Neural progenitor cell (in vitro differentiated cells): ENCODE measurements around the gene TPT1. TPM values are rescaled to one million over a fixed set of nuclear protein-coding genes. Genes with fewer than 3 reads are reported as not detected.

Experiments used
- DNase-seq: peaks from one replicate; pipeline ENCODE4 v3.0.0-alpha.2; 2016; ENCODE audit warnings: low spot score
- H2AFZ ChIP-seq: fragments of 200-600 bp; sonication (generic); replicated peaks from 2 replicates; pipeline ENCODE4 v1.6.1; 2016; ENCODE audit warnings: antibody characterized with exemption
- H3F3A ChIP-seq: fragments of 200-600 bp; sonication (generic); 2 replicates; pipeline ENCODE4 v1.6.1; 2016; ENCODE audit warnings: antibody characterized with exemption, low read depth
- H3K27ac ChIP-seq: fragments of 200-600 bp; sonication (generic); 2 replicates; pipeline ENCODE4 v1.5.1; 2016; ENCODE audit warnings: mild to moderate bottlenecking
- H3K27me3 ChIP-seq: fragments of 200-600 bp; sonication (generic); 2 replicates; pipeline ENCODE4 v1.6.1; 2016; ENCODE audit warnings: mild to moderate bottlenecking, moderate library complexity
- H3K36me3 ChIP-seq: fragments of 200-600 bp; sonication (generic); 2 replicates; pipeline ENCODE4 v1.5.1; 2016
- H3K4me1 ChIP-seq: fragments of 200-600 bp; sonication (generic); 2 replicates; pipeline ENCODE4 v1.6.1; 2016; ENCODE audit warnings: mixed run types
- H3K4me2 ChIP-seq: fragments of 200-600 bp; sonication (generic); 2 replicates; pipeline ENCODE4 v1.6.1; 2016
- H3K4me3 ChIP-seq: fragments of 200-600 bp; sonication (generic); 2 replicates; pipeline ENCODE4 v1.5.1; 2016
- H3K79me2 ChIP-seq: fragments of 200-600 bp; sonication (generic); 2 replicates; pipeline ENCODE4 v1.6.1; 2016; ENCODE audit warnings: low read depth
- H3K9ac ChIP-seq: fragments of 200-600 bp; sonication (generic); 2 replicates; pipeline ENCODE4 v1.6.1; 2016
- H3K9me3 ChIP-seq: fragments of 200-600 bp; sonication (generic); 2 replicates; pipeline ENCODE4 v1.5.1; 2016; ENCODE audit warnings: low read depth
- H4K20me1 ChIP-seq: fragments of 200-600 bp; sonication (generic); 2 replicates; pipeline ENCODE4 v1.6.1; 2016; ENCODE audit warnings: low read depth
- H3K27ac Mint-ChIP-seq: 3 replicates; pipeline ENCODE4 v1.8.0; 2021; ENCODE audit warnings: mixed read lengths
- H3K27me3 Mint-ChIP-seq: 2 replicates; pipeline ENCODE4 v1.8.0; 2022; ENCODE audit warnings: low read depth, mild to moderate bottlenecking, inconsistent platforms, moderate library complexity, mixed read lengths; ENCODE audit not compliant: insufficient read depth
- H3K36me3 Mint-ChIP-seq: 3 replicates; pipeline ENCODE4 v1.8.0; 2021; ENCODE audit warnings: mixed read lengths
- H3K4me1 Mint-ChIP-seq: 3 replicates; pipeline ENCODE4 v1.8.0; 2021; ENCODE audit warnings: mixed read lengths
- H3K4me3 Mint-ChIP-seq: 3 replicates; pipeline ENCODE4 v1.8.0; 2021; ENCODE audit warnings: mild to moderate bottlenecking, moderate library complexity, mixed read lengths
- H3K9me3 Mint-ChIP-seq: 3 replicates; pipeline ENCODE4 v1.8.0; 2020; ENCODE audit warnings: mixed read lengths
- EZH2 ChIP-seq: fragments of 200-600 bp; sonication (generic); IDR thresholded peaks from 2 replicates; pipeline ENCODE4 v1.6.1; 2017; ENCODE audit warnings: antibody characterized with exemption, mild to moderate bottlenecking, moderate library complexity
- EZH2phosphoT487 ChIP-seq: fragments of 200-600 bp; sonication (generic); IDR thresholded peaks from 2 replicates; pipeline ENCODE4 v1.6.1; 2017; ENCODE audit warnings: antibody characterized with exemption
- total RNA-seq: library from RNA; depleted of rRNA; stranded (reverse); fragments of >200 nt; gene quantifications from 2 replicates; pipeline ENCODE4 v1.2.3, GENCODE V29; 2015; ENCODE audit warnings: low replicate concordance
- TF ChIP-seq, protein P1 (sequence below): fragments of 200-600 bp; sonication (generic); IDR thresholded peaks from 2 replicates; pipeline ENCODE4 v1.5.1; 2017; ENCODE audit warnings: antibody characterized with exemption, mild to moderate bottlenecking

TPT1 gene
- total RNA-seq, 1 donor from 2014 or later: 4,951 TPM

DNA sequence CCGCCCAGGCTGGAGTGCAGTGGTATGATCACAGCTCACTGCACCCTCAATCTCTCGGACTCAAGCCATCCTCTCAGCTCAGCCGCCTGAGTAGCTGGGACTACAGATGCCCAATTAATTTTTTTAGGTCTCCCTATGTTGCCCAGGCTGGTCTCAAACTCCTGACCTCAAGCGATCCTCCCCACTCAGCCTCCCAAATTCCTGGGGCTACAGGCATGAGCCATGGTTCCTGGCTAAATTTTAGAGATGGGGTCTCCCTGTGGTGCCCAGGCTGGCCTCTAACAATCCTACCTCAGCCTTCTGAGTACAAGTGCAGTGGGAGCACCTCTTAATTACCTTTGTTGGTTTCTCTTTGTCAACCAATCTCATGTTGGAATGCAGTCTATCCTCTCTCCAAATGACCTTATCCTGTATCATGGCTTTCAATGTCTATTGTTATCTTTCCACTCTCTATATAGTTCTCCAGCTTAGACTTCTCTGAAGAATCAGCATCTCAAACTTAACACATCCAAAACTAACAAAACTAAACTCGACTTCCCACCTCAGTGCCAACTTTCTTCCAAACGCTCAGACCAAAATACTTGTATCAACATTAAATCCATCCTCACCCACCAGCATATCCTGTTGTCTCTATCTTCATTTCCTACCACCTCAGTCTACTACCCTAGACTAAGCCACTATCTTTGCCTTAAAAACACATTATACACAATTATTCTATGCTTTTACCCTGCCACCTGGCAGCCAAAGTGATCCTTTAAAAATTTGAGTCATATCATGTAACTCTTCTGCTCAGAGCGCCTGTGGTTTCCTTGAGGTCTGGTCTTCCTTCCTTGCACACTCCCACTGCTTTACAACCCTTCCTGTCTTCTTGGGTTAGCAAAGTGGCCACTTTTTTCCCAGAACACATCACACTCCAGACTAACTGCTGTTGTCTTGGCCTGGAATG is 6.7 kb downstream of the TPT1 start:
- Histone ChIP-seq H3F3A (peaks cover 92% of the 10 kb centered on the region), H3K27me3 (no peaks in the 10 kb centered on the region), H3K4me3 (no peak overlapping the region), H3K9me3 (no peaks in the 10 kb centered on the region), H3K9ac (no peak overlapping the region), H2AFZ (no peak overlapping the region), H3K79me2 (peaks cover 28% of the 10 kb centered on the region), H4K20me1 (peaks cover 47% of the 10 kb centered on the region), H3K4me2 (no peak overlapping the region), H3K4me1 (peaks cover 7% of the 10 kb centered on the region), H3K27ac (peak overlapping the region; percentile 4), H3K36me3 (peaks cover 20% of the 10 kb centered on the region)
- Mint-ChIP-seq H3K27me3 (peaks cover 3% of the 10 kb centered on the region), H3K36me3 (peaks cover 38% of the 10 kb centered on the region), H3K27ac (peak overlapping the region; percentile 4), H3K9me3 (no peaks in the 10 kb centered on the region), H3K4me1 (peaks cover 27% of the 10 kb centered on the region), H3K4me3 (no peak overlapping the region)
- TF ChIP-seq, protein P1, sequence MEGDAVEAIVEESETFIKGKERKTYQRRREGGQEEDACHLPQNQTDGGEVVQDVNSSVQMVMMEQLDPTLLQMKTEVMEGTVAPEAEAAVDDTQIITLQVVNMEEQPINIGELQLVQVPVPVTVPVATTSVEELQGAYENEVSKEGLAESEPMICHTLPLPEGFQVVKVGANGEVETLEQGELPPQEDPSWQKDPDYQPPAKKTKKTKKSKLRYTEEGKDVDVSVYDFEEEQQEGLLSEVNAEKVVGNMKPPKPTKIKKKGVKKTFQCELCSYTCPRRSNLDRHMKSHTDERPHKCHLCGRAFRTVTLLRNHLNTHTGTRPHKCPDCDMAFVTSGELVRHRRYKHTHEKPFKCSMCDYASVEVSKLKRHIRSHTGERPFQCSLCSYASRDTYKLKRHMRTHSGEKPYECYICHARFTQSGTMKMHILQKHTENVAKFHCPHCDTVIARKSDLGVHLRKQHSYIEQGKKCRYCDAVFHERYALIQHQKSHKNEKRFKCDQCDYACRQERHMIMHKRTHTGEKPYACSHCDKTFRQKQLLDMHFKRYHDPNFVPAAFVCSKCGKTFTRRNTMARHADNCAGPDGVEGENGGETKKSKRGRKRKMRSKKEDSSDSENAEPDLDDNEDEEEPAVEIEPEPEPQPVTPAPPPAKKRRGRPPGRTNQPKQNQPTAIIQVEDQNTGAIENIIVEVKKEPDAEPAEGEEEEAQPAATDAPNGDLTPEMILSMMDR: no peak
- no peak for TF ChIP-seq EZH2
- TF ChIP-seq EZH2phosphoT487: no peak
- DNase-seq: no peak

DNA sequence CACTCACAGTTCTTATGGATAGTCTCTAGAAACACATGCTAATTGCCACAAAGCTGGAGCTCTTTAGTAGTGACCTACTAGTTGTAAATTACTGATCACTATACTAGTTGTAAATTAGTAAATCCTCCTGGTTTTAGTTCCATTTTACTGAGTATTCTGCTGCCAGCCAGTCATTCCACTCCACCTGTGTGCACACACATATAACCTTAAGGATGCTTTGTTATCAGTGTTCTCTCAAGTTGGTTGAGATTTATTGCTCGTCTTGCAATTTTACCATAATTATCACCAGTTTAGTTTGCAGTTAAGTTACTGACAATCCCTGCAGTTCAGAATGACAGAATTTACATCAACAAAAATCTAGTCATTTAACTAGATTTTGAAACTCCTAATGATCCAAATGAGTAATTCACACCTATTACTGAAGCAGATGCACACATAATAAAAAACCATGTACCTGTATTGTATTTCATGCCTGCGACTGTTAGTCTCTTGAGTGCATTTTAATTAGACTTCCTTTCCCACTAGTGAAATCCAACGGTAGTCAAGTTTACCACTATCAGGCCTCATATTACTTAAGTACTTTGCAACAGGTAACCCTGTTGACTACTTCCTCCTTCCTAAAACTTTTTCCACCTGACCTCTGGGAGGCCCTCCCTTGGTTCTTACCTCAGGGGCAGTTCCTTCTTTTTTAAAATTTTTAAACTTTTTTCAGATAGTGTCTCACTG is 7.6 kb downstream of the TPT1 start:
- H3K27me3 ChIP-seq: no peaks in the 10 kb centered on the region

DNA sequence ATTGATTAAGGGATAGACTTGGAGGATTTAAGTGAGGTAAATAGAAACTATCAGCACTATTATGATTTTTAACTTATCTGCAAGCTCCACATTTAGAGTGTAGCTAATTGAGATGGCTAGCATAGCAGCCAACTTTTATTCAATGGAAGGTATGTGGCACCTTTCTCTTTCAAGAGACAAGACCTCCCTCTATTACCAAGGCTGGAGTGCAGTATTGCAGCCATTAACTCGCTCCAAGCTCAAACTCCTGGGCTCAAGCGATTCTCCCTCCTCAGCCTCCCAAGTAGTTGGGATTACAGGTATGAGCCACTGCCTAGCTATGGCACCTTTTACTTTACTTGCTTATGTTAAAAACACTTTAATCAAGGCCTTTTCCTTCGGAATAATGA is 8.2 kb downstream of the TPT1 start:
- Mint-ChIP-seq H3K9me3 (no peaks in the 10 kb centered on the region), H3K4me1 (peaks cover 19% of the 10 kb centered on the region), H3K27me3 (peaks cover 3% of the 10 kb centered on the region), H3K4me3 (no peak overlapping the region), H3K36me3 (peaks cover 30% of the 10 kb centered on the region), H3K27ac (no peak overlapping the region)
- Histone ChIP-seq H3K79me2 (peaks cover 14% of the 10 kb centered on the region), H3K27me3 (no peaks in the 10 kb centered on the region), H3K4me2 (no peak overlapping the region), H3K36me3 (peaks cover 6% of the 10 kb centered on the region), H3K4me3 (no peak overlapping the region), H3K27ac (peak overlapping the region; percentile 30), H3F3A (peaks cover 86% of the 10 kb centered on the region), H3K9me3 (no peaks in the 10 kb centered on the region), H4K20me1 (peaks cover 33% of the 10 kb centered on the region), H3K9ac (no peak overlapping the region), H3K4me1 (no peaks in the 10 kb centered on the region), H2AFZ (no peak overlapping the region)
- TF ChIP-seq, protein P1: no peak
- no peak for TF ChIP-seq EZH2
- no peak for DNase-seq

More for the DNA sequence above, 7.6 kb downstream of the TPT1 start:
- Mint-ChIP-seq H3K4me3 (no peak overlapping the region), H3K27ac (no peak overlapping the region), H3K9me3 (no peaks in the 10 kb centered on the region), H3K4me1 (peaks cover 21% of the 10 kb centered on the region), H3K27me3 (peaks cover 3% of the 10 kb centered on the region), H3K36me3 (peaks cover 32% of the 10 kb centered on the region)
- Histone ChIP-seq H4K20me1 (peaks cover 39% of the 10 kb centered on the region), H3K79me2 (peaks cover 19% of the 10 kb centered on the region), H3K36me3 (peaks cover 12% of the 10 kb centered on the region), H3K9ac (no peak overlapping the region), H3K9me3 (no peaks in the 10 kb centered on the region), H2AFZ (no peak overlapping the region), H3K4me3 (no peak overlapping the region), H3K27ac (peak overlapping the region; percentile 30), H3F3A (peaks cover 91% of the 10 kb centered on the region), H3K4me2 (no peak overlapping the region), H3K4me1 (no peaks in the 10 kb centered on the region)
- no peak for DNase-seq
- TF ChIP-seq EZH2: no peak
